GM23248 (cell line): ENCODE data around the gene CISH.

ENCODE experiments used
- EZH2 ChIP-seq: fragments of 200-600 bp; sonication (generic); IDR thresholded peaks from 2 replicates; pipeline ENCODE4 v1.6.1; 2018; ENCODE audit warnings: antibody characterized with exemption, mild to moderate bottlenecking; ENCODE audit not compliant: insufficient read depth, poor library complexity, severe bottlenecking
- EZH2phosphoT487 ChIP-seq: fragments of 200-600 bp; sonication (generic); IDR thresholded peaks from 2 replicates; pipeline ENCODE4 v1.6.1; 2018; ENCODE audit warnings: antibody characterized with exemption, moderate library complexity, mild to moderate bottlenecking, low read depth; ENCODE audit not compliant: insufficient read depth

DNA sequence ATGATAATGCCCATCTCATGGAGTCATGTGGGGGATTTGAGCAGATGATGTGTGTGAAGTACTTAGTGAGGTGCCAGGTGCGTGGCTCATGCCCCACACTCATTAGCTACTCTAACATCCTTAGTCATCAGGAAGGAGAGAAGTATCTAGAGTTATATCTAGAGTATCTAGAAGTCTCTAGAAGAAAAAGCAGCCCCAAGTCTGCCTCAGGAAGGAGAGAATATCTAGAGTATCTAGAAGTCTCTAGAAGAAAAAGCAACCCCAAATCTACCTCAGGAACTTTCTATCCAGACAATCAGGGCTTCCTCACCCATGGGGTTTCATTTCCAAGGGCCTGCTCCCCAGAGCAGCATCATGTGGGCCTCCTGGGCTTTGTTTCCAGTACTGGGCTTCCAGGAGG, 38.4 kb upstream of the CISH start:
- TF ChIP-seq EZH2, result no peak
- no peak for TF ChIP-seq EZH2phosphoT487
